ENCODE results near the gene BPIFA2.

DNA sequence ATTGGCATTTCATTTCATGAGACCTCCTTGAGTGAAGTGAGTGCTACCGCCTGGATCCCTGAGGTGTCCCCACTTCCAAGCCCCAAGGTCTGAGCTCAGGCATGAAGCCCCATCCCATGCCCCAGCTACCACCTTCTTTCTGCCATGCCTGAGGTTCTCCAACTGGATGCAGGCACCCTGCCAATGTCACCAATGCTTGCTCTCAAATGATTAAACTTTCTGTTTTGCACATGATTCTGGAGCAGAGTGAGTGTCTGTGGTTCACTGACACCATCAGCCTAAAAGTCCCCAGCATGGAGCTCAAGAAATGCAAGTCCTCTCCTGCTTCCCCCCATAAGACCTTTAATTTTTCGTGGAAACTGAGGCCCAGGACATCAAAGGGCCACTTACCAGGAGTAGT is 43.7 kb upstream of the BPIFA2 start:
- TF ChIP-seq, protein P1, sequence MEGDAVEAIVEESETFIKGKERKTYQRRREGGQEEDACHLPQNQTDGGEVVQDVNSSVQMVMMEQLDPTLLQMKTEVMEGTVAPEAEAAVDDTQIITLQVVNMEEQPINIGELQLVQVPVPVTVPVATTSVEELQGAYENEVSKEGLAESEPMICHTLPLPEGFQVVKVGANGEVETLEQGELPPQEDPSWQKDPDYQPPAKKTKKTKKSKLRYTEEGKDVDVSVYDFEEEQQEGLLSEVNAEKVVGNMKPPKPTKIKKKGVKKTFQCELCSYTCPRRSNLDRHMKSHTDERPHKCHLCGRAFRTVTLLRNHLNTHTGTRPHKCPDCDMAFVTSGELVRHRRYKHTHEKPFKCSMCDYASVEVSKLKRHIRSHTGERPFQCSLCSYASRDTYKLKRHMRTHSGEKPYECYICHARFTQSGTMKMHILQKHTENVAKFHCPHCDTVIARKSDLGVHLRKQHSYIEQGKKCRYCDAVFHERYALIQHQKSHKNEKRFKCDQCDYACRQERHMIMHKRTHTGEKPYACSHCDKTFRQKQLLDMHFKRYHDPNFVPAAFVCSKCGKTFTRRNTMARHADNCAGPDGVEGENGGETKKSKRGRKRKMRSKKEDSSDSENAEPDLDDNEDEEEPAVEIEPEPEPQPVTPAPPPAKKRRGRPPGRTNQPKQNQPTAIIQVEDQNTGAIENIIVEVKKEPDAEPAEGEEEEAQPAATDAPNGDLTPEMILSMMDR (IDR thresholded peaks at IDR 0.05), result no peak
- TF ChIP-seq POLR2A (IDR thresholded peaks at IDR 0.05) (no peak), EP300 (IDR thresholded peaks at IDR 0.05) (no peak)
